HepG2 (cell line): ENCODE results near the gene KLRC2. TPM values are rescaled to one million over a fixed set of nuclear protein-coding genes. Genes with fewer than 3 reads are reported as not detected.
A peak's percentile ranks its signal among the peaks of the same experiment; 100 is the strongest.
"Not testable (repeated sequence)": the region's sequence is repeated elsewhere in the genome, so short reads cannot be mapped to it uniquely, and the experiment has no call there.

Source experiments
- ATAC-seq: fragments of 200-7000 bp; cut with Tn5 transposase; 3 replicates; pipeline ENCODE4 v1.9.1; 2020; ENCODE audit warnings: mild to moderate bottlenecking, moderate library complexity
- BruUV-seq: library from RNA; stranded (reverse); fragments of 400-500 nt; replicated peaks from 2 replicates; lab custom pipeline; 2021; lab: Mats Ljungman, UMichigan
- CTCF ChIA-PET: fragments of 300-600 bp; formaldehyde crosslinking; extraction: SDS; loops from one replicate; lab custom pipeline; 2021; ENCODE audit warnings: low total read pairs, inconsistent platforms, low intra/inter-chr PET ratio; lab: Yijun Ruan, JAX
- POLR2A ChIA-PET: fragments of 350-600 bp; sonication (Branson Sonifier 250); formaldehyde crosslinking; loops from one replicate; lab custom pipeline; 2020; ENCODE audit warnings: antibody characterized with exemption, inconsistent platforms; lab: Yijun Ruan, JAX
- DNase-seq: peaks from one replicate; pipeline ENCODE4 v3.0.0-alpha.2; 2015; ENCODE audit warnings: low spot score
- FAIRE-seq: peaks from 3 replicates; lab custom pipeline; 2011; peaks lifted over from hg19 to GRCh38; lab: Jason Lieb, UNC
- H2AFZ ChIP-seq: one replicate; pipeline ENCODE4 v1.6.1; 2011; ENCODE audit warnings: low read length, inconsistent platforms
- H3K27ac ChIP-seq: fragments of 300-600 bp; 3 replicates; pipeline ENCODE4 v1.8.0; 2011; ENCODE audit warnings: mixed run types, mild to moderate bottlenecking, mixed read lengths, low read length, inconsistent platforms; ENCODE audit not compliant: insufficient read depth; ENCODE audit errors: extremely low read length
- H3K27me3 ChIP-seq, 2 experiments: fragments of 200-600 bp in 1 of 2; 2 replicates in 1 of 2; 3 replicates in 1 of 2; pipeline versions ENCODE4 v1.6.0 to v1.8.0; 2011; ENCODE audit warnings: low read length in 2 of 2, mild to moderate bottlenecking in 2 of 2, moderate library complexity in 2 of 2, inconsistent platforms in 1 of 2; ENCODE audit not compliant: insufficient read depth in 2 of 2, control insufficient read depth in 1 of 2
- H3K36me3 ChIP-seq, 2 experiments: fragments of 200-600 bp in 1 of 2; replicated peaks in 1 of 2; 2 replicates in 1 of 2; 3 replicates in 1 of 2; pipeline versions ENCODE4 v1.5.1 to v1.8.0; 2011; ENCODE audit warnings: low read length in 2 of 2, inconsistent platforms in 1 of 2; ENCODE audit not compliant: insufficient read depth in 2 of 2, control insufficient read depth in 1 of 2
- H3K4me1 ChIP-seq: 2 replicates; pipeline ENCODE4 v1.5.1; 2012; ENCODE audit warnings: low read length, inconsistent platforms; ENCODE audit not compliant: insufficient read depth
- H3K4me2 ChIP-seq: 2 replicates; pipeline ENCODE4 v1.6.0; 2011; ENCODE audit warnings: low read depth, low read length, inconsistent platforms
- H3K4me3 ChIP-seq, 3 experiments: fragments of 200-600 bp in 1 of 3; sonication (generic), shearing (Covaris generic) in 1 of 3; replicated peaks in 1 of 3; 2 replicates each; pipeline ENCODE4 v1.5.1; 2011 to 2016; ENCODE audit warnings: low read length in 3 of 3, inconsistent platforms in 2 of 3, low read depth in 2 of 3, mild to moderate bottlenecking in 2 of 3, control low read depth in 1 of 3, mixed read lengths in 1 of 3; ENCODE audit not compliant: insufficient read depth in 1 of 3
- H3K79me2 ChIP-seq: one replicate; pipeline ENCODE4 v1.6.1; 2011; ENCODE audit warnings: low read length, inconsistent platforms; ENCODE audit not compliant: insufficient read depth
- H3K9ac ChIP-seq: 2 replicates; pipeline ENCODE4 v1.6.0; 2011; ENCODE audit warnings: mild to moderate bottlenecking, low read depth, low read length, inconsistent platforms; ENCODE audit not compliant: insufficient read depth
- H3K9me3 ChIP-seq: 2 replicates; pipeline ENCODE4 v1.5.1; 2012; ENCODE audit warnings: mild to moderate bottlenecking, low read length
- H4K20me1 ChIP-seq: 2 replicates; pipeline ENCODE4 v1.6.0; 2011; ENCODE audit warnings: inconsistent platforms, mild to moderate bottlenecking, low read length, moderate library complexity; ENCODE audit not compliant: insufficient read depth
- GTF3A ChIP-seq: sonication (generic); formaldehyde crosslinking; conservative IDR thresholded peaks from 2 replicates; pipeline ENCODE4 v1.4.0; 2020; ENCODE audit warnings: mild to moderate bottlenecking, missing genetic modification reagents
- ZNF256 ChIP-seq: sonication (generic); formaldehyde crosslinking; conservative IDR thresholded peaks from 2 replicates; pipeline ENCODE4 v1.4.0; 2020; ENCODE audit warnings: missing genetic modification reagents
- ZNF687 ChIP-seq: sonication (generic); formaldehyde crosslinking; IDR thresholded peaks from 2 replicates; pipeline ENCODE4 v1.5.1; 2020; ENCODE audit warnings: mild to moderate bottlenecking, missing genetic modification reagents, moderate library complexity
- WGBS: methylation state at CpG from one replicate; pipeline ENCODE4 v1.1.6; 2017; ENCODE audit warnings: low lambda C conversion rate; 5-methylcytosine and 5-hydroxymethylcytosine counted together
- in situ Hi-C: cut with HindIII; loops from 2 replicates; pipeline ENCODE4 v1.10.0; 2017; ENCODE audit warnings: low pct_unique_long_range_greater_than_20kb; ENCODE audit not compliant: extremely low pct_ligation_motif_present
- intact Hi-C: fragments of 100-400 bp; cut with micrococcal nuclease; formaldehyde crosslinking; loops from one replicate; pipeline ENCODE4 v1.10.0; 2022; ENCODE audit not compliant: unreplicated experiment
- polyA plus RNA-seq, 8 experiments: library from polyadenylated mRNA; depleted of rRNA in 3 of 8; stranded (reverse) in 7 of 8; unstranded in 1 of 8; fragments of >200 nt; fragmentation: Illumina TruSeq in 4 of 8; extraction: Trizol in 4 of 8; gene quantifications; 2 replicates each; pipeline versions ENCODE4 v1.2.1 to v1.2.3, GENCODE V29; 2011 to 2016; ENCODE audit warnings: low read depth in 4 of 8, missing spikeins in 1 of 8, mixed read lengths in 1 of 8; ENCODE audit not compliant: insufficient read depth in 1 of 8
- total RNA-seq, 5 experiments: library from RNA; depleted of rRNA; stranded (reverse); fragments of >200 nt; fragmentation: Illumina TruSeq; extraction: Trizol; gene quantifications; 2 replicates each; pipeline ENCODE4 v1.2.3, GENCODE V29; 2016; ENCODE audit warnings: low read depth in 1 of 5

The KLRC2 gene
- total and polyA plus RNA-seq, 2 of the 13 experiments (the other 11 are each of a cell fraction or from before 2014, with no cell fraction given): 0.20 to 0.49 TPM

- TF ChIP-seq ZNF687 (CRISPR knock-in tag) (no peak), ZNF256 (CRISPR knock-in tag) (no peak), GTF3A (no peak)
- TF ChIP-seq, all 625 proteins: peak for 0
These were observed 38.5 kb downstream of the KLRC2 start (continued) for GRCh38 chr12:10397296-10397695.

- in situ Hi-C loops, H3K4me3 ChIP-seq, DNase-seq, H2AFZ ChIP-seq, CTCF ChIA-PET, intact Hi-C loops, H3K36me3 ChIP-seq, H3K79me2 ChIP-seq, BruUV-seq, H3K27ac ChIP-seq, H3K27me3 ChIP-seq, H3K9me3 ChIP-seq, H4K20me1 ChIP-seq, ATAC-seq, H3K9ac ChIP-seq: not testable (repeated sequence)
- Histone ChIP-seq H3K4me1 (peaks cover 19% of the 10 kb centered on the region), H3K4me2 (peak overlapping the region; percentile 18; the same call in 1 of the 2 replicates)
- WGBS: 74% methylated on average over 15 of the region's 15 CpGs
- FAIRE-seq: peak; percentile 36
- POLR2A ChIA-PET: interaction anchor here (1.0 kb wide), 2 partner anchors 15 to 32 kb away, joined by 3 to 4 read pairs; no protein-coding TSS in a partner anchor
These were observed 39.6 kb downstream of the KLRC2 start for GRCh38 chr12:10396176-10396575.
